ENCODE data around the gene GLRA1.

- TF ChIP-seq POLR2AphosphoS5 (IDR thresholded peaks at IDR 0.05; ENCODE audit: borderline replicate concordance, low read depth, low read length) (no peak), EZH2 (IDR thresholded peaks at IDR 0.05) (no peak)
Observed at GRCh38 chr5:151931260-151931659, 6.6 kb upstream of the GLRA1 start.

Data from SK-N-MC (cell line).